ENCODE data around the gene ITPR2.

DNA sequence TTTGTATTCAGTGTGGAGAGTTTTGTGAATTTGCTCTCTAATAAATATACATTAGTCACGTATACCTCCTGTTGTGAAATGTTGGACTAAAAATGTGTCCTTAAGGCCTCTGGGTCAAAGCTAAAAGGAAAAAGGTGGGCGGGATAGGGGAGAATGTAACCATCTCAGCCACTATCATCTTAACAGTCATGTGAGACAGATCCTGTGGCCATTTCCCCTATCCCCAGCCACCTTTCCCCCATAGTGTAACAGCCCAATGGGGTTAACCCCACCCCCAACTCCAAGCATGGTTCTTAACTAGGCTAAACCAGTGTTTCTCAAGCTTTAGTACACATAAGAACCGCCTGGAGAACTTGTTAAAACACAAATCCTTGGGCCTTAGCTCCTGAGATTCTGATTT, 6.5 kb upstream of the ITPR2 start:
- TF ChIP-seq EGR1 (IDR thresholded peaks at IDR 0.05; ENCODE audit: low read depth in 2 of 2), result no peak
- no peak for TF ChIP-seq CTCF (IDR thresholded peaks at IDR 0.05; ENCODE audit: low read depth, low read length, missing input control)
- TF ChIP-seq SP1 (IDR thresholded peaks at IDR 0.05), result no peak
- TF ChIP-seq ATF3 (IDR thresholded peaks at IDR 0.05), result no peak
- TF ChIP-seq JUND (IDR thresholded peaks at IDR 0.05), result no peak
- TF ChIP-seq, protein P1, sequence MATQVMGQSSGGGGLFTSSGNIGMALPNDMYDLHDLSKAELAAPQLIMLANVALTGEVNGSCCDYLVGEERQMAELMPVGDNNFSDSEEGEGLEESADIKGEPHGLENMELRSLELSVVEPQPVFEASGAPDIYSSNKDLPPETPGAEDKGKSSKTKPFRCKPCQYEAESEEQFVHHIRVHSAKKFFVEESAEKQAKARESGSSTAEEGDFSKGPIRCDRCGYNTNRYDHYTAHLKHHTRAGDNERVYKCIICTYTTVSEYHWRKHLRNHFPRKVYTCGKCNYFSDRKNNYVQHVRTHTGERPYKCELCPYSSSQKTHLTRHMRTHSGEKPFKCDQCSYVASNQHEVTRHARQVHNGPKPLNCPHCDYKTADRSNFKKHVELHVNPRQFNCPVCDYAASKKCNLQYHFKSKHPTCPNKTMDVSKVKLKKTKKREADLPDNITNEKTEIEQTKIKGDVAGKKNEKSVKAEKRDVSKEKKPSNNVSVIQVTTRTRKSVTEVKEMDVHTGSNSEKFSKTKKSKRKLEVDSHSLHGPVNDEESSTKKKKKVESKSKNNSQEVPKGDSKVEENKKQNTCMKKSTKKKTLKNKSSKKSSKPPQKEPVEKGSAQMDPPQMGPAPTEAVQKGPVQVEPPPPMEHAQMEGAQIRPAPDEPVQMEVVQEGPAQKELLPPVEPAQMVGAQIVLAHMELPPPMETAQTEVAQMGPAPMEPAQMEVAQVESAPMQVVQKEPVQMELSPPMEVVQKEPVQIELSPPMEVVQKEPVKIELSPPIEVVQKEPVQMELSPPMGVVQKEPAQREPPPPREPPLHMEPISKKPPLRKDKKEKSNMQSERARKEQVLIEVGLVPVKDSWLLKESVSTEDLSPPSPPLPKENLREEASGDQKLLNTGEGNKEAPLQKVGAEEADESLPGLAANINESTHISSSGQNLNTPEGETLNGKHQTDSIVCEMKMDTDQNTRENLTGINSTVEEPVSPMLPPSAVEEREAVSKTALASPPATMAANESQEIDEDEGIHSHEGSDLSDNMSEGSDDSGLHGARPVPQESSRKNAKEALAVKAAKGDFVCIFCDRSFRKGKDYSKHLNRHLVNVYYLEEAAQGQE (IDR thresholded peaks at IDR 0.05), result no peak
- TF ChIP-seq TAF1 (conservative IDR thresholded peaks at IDR 0.05), result no peak
- TF ChIP-seq GABPA (IDR thresholded peaks at IDR 0.05 in 1 of 2, conservative IDR thresholded peaks at IDR 0.05 in 1 of 2), result no peak
- TF ChIP-seq RAD21 (IDR thresholded peaks at IDR 0.05), result no peak
